GM19397 (cell line): Measurements from ENCODE around the gene INTS6.

Source experiments
- ATAC-seq: cut with Tn5 transposase; IDR thresholded peaks from one replicate; pipeline ENCODE4 v1.9.1; 2021; ENCODE audit warnings: mild to moderate bottlenecking, moderate library complexity; ENCODE audit not compliant: unreplicated experiment

The INTS6 gene

DNA sequence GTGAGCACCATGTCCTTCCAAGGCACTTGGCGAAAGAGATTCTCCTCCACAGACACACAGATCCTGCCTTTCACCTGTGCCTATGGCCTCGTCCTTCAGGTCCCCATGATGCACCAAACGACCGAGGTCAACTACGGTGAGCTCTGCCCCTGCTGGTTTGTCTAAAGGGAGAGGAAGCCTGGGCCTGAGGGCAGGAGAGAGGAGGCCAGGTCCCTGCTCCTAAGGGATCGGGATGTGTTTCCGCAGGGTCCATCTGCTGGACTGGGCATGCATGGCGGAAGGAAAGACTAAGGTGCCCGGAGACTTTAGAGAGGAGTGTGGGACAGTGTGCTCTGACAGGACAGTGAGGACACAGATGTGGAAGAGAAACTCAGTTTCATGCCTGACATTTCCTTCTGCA, 105.7 kb downstream of the INTS6 start:
- no peak for ATAC-seq

DNA sequence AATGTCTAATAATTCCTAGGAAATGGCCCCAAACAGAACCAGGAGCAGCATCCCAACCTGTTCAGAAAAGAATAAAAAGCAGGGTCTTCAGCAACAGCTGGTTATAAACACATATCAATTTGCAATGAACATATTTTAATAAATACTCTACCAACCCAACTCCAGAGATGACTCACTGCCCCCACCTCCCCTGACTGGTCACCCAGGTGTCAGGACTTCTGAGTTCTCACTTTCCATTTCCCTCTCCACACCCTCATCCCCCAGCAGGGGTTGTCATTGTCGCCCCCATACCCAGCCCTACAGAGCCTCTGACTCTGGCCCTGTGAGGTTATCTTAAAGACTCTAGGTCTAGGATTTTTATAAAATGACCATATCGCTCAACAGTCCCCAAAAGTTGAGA, 106.4 kb downstream of the INTS6 start:
- no peak for ATAC-seq

DNA sequence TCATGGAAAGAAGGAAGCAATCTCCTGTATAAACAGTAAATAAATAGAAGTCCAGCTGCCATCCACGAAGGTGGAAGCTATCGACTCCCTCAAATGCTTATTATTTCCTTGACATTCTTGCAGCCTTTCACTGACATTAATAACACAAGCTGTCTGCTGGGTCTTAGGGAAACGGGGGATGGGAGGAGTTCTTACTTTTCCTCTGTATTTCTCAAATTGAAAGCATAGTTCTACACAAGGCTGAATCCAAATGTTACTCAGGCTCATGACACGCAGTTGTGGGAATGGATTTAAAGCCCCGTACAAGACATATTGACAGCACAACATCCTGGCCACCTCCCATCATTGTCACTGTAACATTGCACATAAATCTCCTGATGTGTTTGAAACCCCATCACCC, 109.4 kb downstream of the INTS6 start:
- no peak for ATAC-seq

DNA sequence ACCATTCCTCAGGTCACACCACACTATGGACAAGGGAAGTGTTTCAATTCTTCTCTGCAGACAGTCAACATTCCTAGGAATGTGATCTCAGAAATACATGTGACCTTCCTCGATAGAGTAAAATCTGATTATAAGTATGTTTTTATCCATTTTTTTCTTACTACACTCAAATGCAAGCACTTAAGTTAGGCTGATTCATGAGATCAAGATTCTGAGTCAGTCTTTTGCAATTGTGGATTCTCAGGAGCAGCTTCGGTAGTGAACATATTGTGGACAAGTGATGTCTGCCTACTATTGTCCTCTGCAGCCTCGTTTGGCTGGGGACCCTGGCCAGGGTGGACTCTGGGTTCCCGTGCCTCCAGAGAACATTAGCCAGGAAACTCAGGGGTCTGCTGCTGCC, 110.1 kb downstream of the INTS6 start:
- no peak for ATAC-seq

DNA sequence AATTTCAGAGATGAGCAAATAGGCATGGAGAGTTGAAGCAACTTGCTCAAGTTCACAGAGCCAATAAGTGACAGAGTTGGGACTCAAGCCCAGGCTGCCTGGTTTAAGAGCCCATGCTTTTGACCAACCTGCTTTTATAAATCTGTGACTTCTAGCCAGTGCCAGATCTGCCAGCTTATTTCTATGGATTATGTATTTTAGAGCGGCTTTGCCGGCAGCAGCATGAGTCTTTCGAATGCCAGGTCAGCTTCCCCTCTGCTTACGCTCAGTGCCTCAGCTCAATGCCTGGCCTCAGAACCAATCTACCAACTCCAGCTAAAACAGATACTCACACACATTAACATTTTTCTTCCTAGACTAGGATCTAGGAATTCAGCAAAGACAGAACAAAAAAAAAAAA, 111.0 kb downstream of the INTS6 start:
- ATAC-seq: no peak

DNA sequence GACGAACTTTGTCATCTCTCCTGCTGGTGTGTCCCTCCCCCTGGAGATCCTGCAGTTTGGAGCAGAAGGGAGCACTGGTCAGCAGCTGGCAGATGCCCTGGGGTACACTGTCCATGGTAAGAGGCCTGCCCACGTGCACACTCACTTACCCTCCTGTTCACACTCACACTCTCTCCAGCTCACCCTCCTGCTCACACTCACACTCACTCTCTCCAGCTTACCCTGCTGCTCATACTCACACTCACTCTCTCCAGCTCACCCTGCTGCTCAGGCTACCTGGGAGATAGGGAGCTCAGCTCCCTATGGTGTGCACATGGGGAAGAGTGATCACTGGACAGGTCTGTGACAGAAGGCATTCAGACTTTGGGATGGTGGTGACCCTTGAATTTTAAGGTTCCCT, 111.6 kb downstream of the INTS6 start:
- ATAC-seq: no peak

DNA sequence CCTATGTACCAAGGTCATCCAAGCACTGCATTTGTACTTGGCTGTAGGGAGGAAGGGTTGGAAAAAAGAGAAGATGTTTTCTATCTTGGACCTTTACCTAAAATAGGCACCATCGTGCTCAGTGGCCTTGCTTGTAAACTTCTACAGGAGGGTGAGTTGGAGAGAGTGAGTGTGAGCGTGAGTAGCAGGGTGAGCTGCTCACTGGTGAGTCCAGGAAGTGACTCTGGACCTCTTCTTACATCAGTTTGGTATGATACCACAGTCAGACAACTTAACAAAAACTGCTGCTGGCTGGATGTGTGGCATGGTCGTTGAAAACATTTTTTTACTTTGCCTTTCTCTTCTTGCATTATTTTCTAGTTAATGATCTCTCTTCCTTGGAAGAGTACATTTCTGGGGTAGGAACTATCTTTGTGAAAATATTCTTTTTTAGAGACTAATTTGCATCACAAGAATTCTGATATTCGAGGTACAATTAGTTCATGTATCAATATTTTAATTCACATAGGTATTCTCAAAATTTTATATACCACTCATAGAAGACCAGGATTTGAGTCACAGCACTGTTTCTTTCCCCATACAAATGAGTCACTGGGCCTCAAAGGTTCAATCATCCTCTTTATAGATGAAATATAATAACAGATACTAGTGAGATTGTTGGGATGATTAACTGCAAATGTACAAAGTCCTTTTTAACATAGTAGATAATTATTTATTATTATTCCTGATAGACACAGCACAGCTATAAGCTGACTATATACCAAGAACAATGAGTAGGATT, 112.7 kb downstream of the INTS6 start:
- ATAC-seq: no peak

DNA sequence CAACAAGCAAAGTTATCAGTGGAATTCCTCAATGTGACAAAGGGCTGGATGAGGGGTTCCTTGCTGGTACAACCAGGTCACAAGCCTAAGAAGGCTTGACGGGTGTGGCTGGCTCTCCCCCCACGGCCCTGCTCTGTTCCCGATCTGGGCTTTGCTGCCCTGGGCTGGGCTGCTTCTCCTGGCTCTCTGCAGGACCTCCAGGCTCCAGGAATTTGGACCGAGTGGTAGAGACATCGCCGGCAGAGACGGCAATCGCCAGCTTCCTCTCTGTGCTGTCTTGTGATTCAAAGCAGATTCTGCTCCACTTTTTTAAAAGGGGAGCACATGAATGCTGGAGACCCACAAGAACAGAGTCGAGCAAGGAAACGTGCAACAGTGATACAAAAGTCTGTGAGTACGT, 113.5 kb downstream of the INTS6 start, which contains the start of gene SERPINE3:
TSS of gene SERPINE3 (plus strand) at position 338 of the 400 bp plus-strand sequence. CDS start 1,401 bp downstream, outside the sequence.
- no peak for ATAC-seq

DNA sequence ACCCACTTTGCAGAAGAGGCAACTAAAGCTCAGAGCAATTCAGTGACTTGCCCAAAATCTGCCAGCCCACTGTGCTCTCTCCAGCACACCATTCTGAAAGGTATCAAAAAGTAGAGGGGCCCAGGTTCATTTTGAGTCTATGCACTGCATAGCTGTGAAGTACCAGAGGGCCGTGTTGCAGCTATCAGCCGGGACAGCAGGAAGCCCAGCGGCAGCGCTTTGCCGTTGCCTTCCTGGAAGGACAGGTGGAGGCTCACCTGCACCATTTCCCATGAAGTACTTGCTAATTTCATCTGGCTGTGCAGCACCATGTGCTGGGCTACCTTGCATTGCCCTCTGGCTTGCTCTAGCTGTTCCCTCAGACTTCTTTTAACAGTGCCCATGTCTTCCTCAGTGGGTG, 116.1 kb downstream of the INTS6 start:
- ATAC-seq: no peak

DNA sequence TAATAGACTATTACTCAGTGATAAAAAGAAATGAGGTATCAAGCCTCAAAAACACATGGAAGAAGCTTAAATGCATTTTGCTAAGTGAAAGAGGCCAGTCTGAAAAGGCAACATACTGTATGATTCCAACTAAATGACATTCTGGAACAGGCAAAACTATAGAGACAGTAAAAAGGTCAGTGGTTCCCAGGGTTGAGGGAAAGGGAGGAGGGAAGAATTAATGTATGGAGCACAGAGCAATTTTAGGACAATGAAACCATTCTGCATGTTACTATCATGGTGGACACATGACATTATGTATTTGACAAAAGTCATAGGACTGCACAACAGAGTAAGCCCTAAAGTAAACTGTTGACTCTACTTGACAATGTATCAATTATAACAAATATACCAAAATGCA, 119.0 kb downstream of the INTS6 start:
- ATAC-seq: no peak

DNA sequence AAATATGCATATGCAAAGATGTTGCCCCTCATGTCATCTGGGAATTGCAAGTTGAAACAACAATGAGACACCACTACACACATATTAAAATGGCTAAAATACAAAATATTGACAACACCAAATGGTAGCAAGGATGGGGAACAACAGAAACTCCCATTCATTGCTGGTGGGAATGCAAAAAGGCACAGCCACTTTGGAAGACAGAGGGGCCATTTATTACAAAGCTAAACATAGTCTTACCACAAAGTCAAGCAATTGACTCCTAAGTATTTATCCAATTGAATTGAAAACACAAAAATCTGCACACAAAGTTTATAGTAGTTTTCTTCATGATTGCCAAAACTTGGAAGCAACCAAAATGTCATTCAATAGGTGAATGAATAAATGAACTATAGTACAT, 119.4 kb downstream of the INTS6 start:
- ATAC-seq: no peak

DNA sequence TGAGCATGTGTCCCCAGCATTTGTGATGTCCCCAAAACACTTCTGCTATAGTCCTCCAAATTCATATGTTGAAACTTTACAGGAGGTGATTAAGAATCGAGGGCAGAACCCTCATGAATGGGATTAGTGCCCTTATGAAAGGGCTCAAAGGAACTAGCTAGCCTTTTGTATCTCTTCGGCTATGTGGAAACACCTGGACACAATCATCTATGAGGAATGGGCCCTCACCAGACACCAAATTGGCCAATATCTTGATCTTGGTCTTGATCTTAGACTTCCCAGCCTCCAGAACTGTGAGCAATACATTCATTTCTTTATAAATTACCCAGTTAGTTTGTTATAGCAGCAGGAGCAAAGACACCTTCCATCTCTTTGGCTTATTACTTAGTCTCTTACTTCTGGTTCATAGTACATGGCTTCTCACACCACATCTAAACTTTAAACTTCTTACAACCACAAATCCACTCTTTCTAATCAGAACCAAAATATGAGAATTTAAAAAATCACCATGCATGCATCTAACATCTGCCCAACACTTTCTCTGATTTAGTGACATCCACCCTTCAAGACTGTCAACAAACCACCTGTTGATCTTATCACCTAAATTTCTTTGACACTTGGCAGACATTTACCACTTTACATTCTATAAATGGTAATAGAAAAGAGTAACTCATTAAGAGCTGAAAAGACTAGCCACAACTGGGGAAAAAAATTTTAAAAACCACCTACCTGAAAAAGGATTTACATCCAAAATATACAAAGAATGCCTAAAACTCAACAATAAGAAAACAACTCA, 120.1 kb downstream of the INTS6 start:
- no peak for ATAC-seq

DNA sequence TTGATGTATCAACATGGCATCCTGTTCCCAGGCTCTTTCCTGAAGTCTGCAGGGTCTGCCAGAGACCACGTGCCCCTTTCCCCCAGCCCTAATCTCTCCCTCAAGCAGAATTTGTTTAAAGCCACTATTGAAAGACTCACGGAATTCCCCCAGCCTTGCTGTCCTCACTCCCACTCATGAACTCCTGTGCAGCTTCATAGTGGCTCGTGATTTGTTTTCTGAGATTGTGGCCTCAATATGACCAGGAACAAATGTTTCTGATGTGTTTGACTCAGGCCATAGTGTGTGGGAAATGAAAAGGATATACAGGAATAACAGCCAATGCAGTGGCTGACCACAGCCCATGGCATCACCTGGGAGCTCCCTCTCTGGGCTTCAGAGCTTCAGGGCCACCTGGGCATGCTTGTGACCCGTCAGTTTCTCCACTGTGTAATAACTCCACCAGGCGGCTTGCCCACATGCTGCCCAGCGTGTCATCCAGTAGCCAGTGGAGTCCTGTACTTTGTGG, 121.4 kb downstream of the INTS6 start:
- ATAC-seq: no peak

DNA sequence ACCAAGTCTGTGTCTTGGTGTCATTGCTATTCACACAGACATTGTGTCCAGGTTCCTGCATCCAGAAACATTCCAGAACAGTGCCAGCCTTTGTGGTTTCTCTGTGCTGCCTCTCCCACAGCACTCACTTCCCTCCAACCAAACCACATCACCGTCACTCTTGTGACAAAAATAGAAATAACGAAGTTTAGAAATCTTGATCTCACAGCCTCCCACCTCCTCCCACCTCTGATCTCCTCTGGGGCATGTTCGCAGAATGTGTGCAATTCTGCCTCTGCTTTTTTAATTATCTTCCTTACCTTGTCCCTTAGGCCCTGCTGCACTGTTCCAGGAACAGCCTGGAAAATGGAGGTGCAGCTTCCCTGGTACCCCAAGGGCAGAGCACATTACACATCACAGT, 122.0 kb downstream of the INTS6 start:
- ATAC-seq: no peak

DNA sequence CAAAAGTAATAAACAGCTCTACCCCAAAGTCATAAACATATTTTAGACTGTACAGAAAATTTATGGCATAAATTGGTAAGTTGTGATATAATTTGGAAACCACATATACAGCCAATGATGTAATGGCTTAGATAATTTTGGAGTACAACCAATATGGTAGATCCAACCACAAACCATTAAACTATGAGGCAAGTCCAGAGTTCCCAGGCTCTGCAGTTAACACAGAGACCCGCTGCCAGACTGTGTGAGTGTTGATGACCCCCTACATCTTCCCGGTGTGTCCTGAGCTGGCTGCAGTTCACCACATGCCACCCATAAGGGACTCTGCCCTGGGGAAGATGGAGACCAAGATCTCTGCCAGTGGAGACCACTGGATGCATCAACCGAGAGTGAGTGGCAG, 123.2 kb downstream of the INTS6 start:
- ATAC-seq: no peak

DNA sequence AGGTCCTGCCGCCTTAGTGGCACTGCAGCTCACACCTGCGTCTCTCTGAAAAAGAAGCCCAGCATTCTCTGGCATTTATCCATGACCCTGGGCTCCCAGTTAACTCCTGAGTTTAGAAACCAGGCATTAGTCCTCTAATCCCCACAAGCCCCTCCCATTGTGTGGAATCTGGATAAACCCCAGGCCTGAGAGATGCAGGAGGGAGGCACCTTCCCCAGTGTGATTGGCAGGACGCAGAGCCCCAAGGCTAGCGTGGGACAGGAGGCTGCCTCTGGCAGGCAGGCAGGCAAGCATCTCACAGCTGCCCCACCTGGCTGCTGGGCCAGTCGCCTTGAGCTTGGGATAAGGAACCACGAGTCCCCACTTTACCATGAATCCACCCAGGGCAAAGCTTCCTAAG, 124.3 kb downstream of the INTS6 start:
- no peak for ATAC-seq

DNA sequence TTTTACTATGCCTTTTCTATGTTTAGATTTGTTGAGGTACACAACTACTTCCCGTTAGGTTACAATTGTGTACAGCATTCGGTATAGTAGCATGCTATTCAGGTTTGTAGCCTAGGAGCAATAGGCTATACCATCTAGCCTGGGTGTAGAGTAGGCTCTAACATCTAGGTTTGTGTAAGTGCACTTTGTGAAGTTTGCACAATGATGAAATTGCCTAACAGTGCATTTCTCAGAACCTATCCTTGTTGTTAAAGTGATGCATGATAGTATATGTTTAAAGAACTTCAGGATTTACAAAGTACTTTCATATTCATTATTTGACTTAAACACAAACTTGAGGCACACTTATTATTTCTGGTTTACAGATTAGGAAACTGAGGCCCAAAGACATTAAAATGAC, 124.9 kb downstream of the INTS6 start:
- no peak for ATAC-seq

DNA sequence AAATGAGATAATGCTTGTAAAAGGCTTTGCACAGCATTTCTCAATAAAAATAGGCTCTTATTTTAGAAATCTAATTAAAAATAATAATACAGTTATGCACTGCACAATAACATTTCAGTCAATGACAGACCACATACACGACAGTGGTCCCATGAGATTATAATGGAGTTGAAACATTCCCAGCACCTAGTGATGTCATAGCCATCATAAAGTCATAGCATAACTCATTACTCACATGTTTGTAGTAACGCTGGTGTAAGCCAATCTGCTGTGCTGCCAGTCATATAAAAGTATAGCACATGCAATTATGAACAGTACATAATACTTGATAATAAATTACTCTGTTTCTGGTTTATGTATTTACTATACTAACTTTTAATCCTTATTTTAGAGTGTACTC, 126.1 kb downstream of the INTS6 start:
- no peak for ATAC-seq

DNA sequence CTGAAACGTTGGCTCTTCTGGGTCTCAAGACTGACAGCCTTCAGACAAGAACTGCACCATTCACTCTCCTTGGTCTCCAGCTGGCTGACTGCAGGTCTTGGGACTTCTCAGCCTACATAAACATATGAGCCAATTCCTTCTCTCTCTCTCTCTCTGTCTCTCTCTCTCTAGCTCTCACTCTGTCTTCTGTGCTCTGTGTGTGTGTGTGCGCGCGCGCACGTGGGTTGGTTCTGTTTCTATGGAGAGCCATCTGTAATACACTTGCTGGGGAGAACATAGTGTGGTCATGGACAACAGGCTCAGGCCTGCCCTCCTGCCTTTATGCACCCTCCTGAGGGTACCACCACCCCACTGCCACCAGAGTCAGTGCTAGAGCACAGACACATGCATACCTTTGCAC, 127.0 kb downstream of the INTS6 start:
- no peak for ATAC-seq

DNA sequence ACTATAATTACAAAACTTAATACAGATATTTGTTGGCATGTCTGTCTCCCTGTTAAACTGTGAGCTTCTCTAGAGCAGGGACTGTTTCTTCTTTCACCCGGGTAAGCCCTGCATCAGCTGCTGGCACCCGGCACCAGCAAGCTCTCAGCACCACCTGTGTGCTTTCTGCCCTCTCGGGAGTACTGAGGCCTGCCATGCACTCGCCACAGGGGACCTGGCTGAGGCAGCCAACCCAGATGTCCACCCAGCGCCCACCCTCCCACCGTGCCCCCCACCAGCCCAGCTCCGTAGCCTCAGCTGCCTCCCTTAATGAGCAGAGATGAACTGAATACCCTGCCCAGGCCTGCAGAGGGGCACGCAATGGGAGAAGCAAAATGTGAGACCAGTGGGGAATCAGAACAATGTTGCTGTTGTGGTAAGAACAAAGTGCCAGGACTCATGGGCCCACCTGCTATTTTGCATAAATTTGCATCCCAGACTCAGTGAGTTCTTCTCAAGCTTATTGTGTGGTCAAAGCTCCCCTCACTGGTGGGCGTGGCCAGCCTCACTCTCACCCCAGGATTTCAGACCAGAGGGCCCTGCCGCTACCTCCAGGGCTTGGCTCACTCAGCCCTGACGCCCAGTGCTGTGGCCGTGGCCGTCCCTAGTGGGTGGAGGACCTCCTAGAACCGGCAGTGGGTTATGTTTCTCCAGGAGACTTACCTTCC, 128.0 kb downstream of the INTS6 start:
- peak; percentile 63 for ATAC-seq

DNA sequence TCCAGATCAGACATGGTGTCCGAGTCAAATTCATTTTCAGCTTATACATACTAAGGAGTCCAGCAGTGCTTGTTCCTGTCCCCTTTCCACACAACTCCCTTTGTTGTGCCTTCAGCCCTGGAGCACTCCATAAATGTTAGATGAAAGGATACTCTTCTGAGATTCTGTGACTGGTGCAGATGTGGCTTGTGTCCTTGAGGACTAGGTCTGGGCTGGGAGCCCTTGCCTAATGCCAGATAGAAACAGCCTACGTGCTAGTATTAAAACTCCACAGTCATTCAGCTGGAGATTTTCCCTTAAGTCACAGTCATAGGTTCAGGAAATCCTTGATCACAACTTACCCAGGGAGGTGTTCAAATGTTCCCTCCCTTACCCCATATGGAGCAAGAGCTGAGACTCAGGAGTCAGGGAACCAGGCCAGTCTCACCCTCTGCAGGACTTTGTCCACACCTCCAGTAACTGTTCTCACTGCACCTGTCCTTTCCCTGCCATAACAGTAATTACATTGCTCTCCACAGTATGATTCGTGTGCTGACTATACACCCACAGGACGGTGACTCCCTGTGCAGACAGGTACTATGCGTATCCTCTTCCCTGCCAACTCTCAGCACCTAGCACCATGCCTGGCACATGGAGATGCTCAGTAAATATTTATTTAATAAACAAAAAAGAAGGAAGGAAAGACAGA, 128.9 kb downstream of the INTS6 start:
- no peak for ATAC-seq
